ENCODE data around the gene PRPF19. TPM values are rescaled to one million over a fixed set of nuclear protein-coding genes. Genes with fewer than 3 reads are reported as not detected.

The PRPF19 gene
- total RNA-seq, 1 donor from 2014 or later = 96.3 TPM

DNA sequence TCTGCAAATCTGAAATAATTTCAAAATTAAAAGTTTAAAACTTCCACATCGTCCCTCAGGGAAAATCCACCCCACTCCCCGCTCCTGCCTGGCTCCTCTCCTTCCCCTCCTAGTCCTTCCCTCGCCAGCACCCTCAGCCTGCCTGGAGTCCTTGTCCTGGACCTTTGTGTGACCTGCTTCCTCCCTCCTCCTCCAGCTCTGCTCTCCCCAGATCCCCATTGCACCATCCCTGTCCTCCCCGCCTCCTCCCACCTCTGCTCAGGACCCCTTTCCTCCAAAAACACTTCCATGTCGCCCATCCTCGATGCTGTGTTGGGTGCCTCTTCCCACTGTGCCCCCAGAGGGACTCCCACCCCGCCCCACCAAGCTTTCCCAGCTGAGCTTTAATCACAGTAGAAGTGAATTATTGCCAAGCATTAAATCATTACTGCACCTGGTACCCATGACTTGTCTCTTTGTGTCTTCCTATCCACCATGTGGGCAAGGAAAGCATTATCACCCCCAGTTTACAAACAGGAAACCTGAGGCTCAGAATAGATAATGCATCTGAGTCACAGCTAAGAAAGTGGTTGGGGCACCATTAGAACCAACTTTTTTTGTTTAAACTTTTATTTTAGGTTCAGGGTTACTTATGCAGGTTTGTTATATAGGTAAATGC is 41.4 kb downstream of the PRPF19 start:
- TF ChIP-seq, protein P1, sequence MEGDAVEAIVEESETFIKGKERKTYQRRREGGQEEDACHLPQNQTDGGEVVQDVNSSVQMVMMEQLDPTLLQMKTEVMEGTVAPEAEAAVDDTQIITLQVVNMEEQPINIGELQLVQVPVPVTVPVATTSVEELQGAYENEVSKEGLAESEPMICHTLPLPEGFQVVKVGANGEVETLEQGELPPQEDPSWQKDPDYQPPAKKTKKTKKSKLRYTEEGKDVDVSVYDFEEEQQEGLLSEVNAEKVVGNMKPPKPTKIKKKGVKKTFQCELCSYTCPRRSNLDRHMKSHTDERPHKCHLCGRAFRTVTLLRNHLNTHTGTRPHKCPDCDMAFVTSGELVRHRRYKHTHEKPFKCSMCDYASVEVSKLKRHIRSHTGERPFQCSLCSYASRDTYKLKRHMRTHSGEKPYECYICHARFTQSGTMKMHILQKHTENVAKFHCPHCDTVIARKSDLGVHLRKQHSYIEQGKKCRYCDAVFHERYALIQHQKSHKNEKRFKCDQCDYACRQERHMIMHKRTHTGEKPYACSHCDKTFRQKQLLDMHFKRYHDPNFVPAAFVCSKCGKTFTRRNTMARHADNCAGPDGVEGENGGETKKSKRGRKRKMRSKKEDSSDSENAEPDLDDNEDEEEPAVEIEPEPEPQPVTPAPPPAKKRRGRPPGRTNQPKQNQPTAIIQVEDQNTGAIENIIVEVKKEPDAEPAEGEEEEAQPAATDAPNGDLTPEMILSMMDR (IDR thresholded peaks at IDR 0.05; ENCODE audit: unreplicated experiment) = no peak
- Mint-ChIP-seq H3K36me3 (no peaks in the 10 kb centered on the region), H3K27ac (no peak overlapping the region), H3K4me3 (no peak overlapping the region), H3K9me3 (no peaks in the 10 kb centered on the region), H3K4me1 (peaks cover 17% of the 10 kb centered on the region), H3K27me3 (ENCODE audit: low read depth) (peaks cover 3% of the 10 kb centered on the region)
- DNase-seq (ENCODE audit: low spot score in 2 of 2, unreplicated experiment in 2 of 2) = no peak

DNA sequence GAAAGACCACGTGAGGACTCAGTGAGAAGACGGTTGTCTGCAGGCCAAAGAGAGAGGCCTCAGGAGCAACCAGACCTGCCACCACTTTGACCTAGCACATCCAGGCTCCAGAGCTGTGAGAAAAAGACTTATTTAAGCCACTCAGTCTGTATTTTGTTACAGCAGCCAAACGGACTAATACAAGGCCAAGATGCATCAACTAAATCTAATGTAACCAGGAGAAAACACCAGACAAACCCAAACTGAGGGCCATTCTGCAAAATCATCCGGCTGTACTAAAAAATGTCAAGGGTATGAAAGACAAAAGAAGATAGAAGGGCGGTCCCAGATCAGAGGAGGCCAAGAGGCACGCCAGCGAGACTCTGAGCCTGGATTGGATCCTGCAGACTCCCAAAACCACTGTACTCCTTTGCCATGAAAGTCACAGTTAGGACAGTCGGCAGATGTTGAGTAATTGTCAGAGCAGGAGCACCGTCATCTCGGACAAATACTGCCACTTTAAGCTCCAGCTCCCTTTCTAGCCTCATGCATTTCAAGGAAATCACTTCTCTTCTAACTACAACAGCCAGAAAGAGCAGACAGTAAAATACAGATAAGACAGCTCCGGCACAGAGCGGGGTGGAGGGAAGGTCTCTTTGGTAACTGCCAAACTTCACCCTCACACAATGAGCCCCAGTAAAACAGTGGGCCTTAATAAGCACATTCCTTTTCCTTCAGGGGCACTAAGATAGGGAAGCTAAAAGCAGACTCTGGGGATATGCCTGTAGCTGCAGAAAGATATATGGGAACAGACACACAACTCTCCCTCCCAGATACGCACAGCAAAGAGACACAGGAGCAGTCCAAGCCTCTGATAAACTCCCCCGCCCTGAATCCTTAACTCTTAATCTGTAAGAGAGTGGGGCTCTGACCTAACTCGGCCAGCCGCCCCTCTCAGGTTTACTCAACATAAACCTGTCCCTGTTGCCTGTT is 42.5 kb downstream of the PRPF19 start:
- Mint-ChIP-seq H3K4me1 (peaks cover 21% of the 10 kb centered on the region), H3K36me3 (no peaks in the 10 kb centered on the region), H3K9me3 (no peaks in the 10 kb centered on the region), H3K27me3 (ENCODE audit: low read depth) (peaks cover 3% of the 10 kb centered on the region), H3K27ac (peak overlapping the region; percentile 52), H3K4me3 (no peak overlapping the region)
- TF ChIP-seq, protein P1 (IDR thresholded peaks at IDR 0.05; ENCODE audit: unreplicated experiment) = no peak
- no peak for DNase-seq (ENCODE audit: low spot score in 2 of 2, unreplicated experiment in 2 of 2)

DNA sequence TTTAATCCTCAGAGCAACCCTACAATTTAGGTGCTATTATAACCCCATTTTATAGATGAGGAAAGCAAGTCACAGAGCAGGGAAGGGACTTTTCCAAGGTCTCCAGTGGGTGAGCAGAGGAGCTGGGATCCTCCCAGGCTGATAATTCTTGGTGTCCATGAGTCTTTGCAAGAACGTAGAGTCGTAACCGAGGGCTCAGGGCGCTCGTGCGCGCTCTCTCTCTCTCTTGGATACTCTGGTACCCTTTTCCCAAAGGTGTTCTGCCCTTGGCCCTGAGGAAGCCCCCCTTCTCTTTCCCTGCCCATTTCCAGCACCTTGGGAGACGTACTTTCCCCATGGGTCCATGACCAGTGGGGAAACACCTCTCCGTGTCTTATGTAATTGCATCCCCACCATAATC is 44.2 kb downstream of the PRPF19 start:
- DNase-seq (ENCODE audit: low spot score in 2 of 2, unreplicated experiment in 2 of 2) = no peak
- Mint-ChIP-seq H3K4me1 (peaks cover 21% of the 10 kb centered on the region), H3K27ac (no peak overlapping the region), H3K27me3 (ENCODE audit: low read depth) (peaks cover 3% of the 10 kb centered on the region), H3K9me3 (no peaks in the 10 kb centered on the region), H3K36me3 (no peaks in the 10 kb centered on the region), H3K4me3 (no peak overlapping the region)
- TF ChIP-seq, protein P1 (IDR thresholded peaks at IDR 0.05; ENCODE audit: unreplicated experiment) = no peak

DNA sequence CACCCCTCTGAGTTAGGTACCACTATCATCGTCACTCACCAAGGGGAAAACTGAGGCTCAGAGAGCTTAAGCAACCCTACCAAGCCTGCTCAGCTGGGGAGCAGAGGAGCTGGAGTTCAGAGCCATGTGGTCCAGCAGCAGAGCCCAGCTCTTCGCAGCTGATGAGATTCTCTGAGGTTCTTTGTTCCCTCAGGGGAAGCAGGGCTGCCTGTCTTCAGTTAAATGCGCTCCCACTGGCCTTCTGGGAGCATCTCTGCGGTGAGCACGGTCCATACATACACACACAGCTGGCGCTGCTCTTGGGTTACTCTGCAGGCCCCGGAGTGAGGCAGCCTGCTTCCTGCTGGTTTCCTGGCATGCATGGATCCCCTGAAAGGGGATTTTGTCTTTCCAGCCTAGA is 45.4 kb downstream of the PRPF19 start:
- TF ChIP-seq, protein P1 (IDR thresholded peaks at IDR 0.05; ENCODE audit: unreplicated experiment) = no peak
- no peak overlapping the region for H3K27ac Mint-ChIP-seq
- H3K36me3 Mint-ChIP-seq = no peaks in the 10 kb centered on the region
- no peak overlapping the region for H3K4me3 Mint-ChIP-seq
- H3K27me3 Mint-ChIP-seq (ENCODE audit: low read depth) = peaks cover 3% of the 10 kb centered on the region
- H3K4me1 Mint-ChIP-seq = peaks cover 21% of the 10 kb centered on the region
- H3K9me3 Mint-ChIP-seq = no peaks in the 10 kb centered on the region
- no peak for DNase-seq (ENCODE audit: low spot score in 2 of 2, unreplicated experiment in 2 of 2)

DNA sequence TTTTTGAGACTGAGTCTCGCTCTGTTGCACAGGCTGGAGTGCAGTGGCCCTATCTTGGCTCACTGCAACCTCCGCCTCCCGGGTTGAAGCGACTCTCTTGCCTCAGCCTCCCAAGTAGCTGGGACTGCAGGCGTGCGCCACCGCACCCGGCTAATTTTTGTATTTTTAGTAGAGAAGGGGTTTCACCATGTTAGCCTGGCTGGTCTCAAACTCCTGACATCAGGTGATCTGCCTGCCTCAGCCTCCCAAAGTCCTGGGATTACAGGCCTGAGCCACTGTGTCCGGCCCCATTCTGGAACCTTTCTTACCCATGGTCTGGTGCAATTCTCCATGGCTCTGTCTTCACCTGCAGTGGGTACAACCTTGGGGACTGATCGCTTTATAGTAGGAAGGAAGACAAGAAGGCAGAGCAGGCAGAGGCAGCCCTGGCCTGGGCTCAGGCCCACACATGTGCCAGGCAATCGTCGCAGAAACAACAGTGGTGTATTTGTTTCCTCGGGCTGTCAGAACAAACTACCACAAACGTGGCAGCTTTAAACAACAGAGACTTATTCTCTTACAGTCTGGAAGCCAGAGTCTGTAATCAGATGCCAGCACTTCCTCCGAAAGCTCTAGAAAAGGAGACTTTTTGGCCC is 46.7 kb downstream of the PRPF19 start:
- TF ChIP-seq, protein P1 (IDR thresholded peaks at IDR 0.05; ENCODE audit: unreplicated experiment) = no peak
- Mint-ChIP-seq H3K27me3 (ENCODE audit: low read depth) (peaks cover 3% of the 10 kb centered on the region), H3K36me3 (no peaks in the 10 kb centered on the region), H3K27ac (no peak overlapping the region), H3K4me1 (peaks cover 19% of the 10 kb centered on the region), H3K9me3 (no peaks in the 10 kb centered on the region), H3K4me3 (no peak overlapping the region)
- DNase-seq (ENCODE audit: low spot score in 2 of 2, unreplicated experiment in 2 of 2) = no peak

Data from mesothelial cell of epicardium (in vitro differentiated cells).